ENCODE data around the gene SF3A1. TPM values are rescaled to one million over a fixed set of nuclear protein-coding genes. Genes with fewer than 3 reads are reported as not detected.

SF3A1 gene
- total and polyA plus RNA-seq, 2 of the 13 experiments (the other 11 are each of a cell fraction or from before 2014, with no cell fraction given) = 10.0 to 22.0 TPM

- TF ChIP-seq RERE (CRISPR knock-in tag; IDR thresholded peaks at IDR 0.05; ENCODE audit: low read depth) (no peak), SP5 (CRISPR knock-in tag; IDR thresholded peaks at IDR 0.05; ENCODE audit: borderline replicate concordance, low read depth) (peak; percentile 61; the same call in 1 of the 2 replicates), ZFP62 (CRISPR knock-in tag; IDR thresholded peaks at IDR 0.05) (no peak), TRAFD1 (CRISPR knock-in tag; IDR thresholded peaks at IDR 0.05; ENCODE audit: borderline replicate concordance) (no peak), HMGXB4 (CRISPR knock-in tag; IDR thresholded peaks at IDR 0.05; ENCODE audit: borderline replicate concordance in 1 of 2, low read depth in 1 of 2) (peak; percentile 46 to 47; a peak in 2 of 4 replicates), ZNF264 (CRISPR knock-in tag; IDR thresholded peaks at IDR 0.05) (no peak), ZSCAN22 (CRISPR knock-in tag; IDR thresholded peaks at IDR 0.05) (peak; percentile 69; the same call in 1 of the 2 replicates), POLR2AphosphoS2 (IDR thresholded peaks at IDR 0.05; ENCODE audit: low read depth, low read length) (no peak), GLI4 (CRISPR knock-in tag; IDR thresholded peaks at IDR 0.05; ENCODE audit: borderline replicate concordance) (no peak), ZFP41 (CRISPR knock-in tag; IDR thresholded peaks at IDR 0.05; ENCODE audit: borderline replicate concordance) (no peak), ZNF644 (CRISPR knock-in tag; IDR thresholded peaks at IDR 0.05; ENCODE audit: low read depth) (no peak), NKX3-1 (CRISPR knock-in tag; IDR thresholded peaks at IDR 0.05) (no peak), SALL2 (CRISPR knock-in tag; IDR thresholded peaks at IDR 0.05) (no peak), POLR2AphosphoS5 (IDR thresholded peaks at IDR 0.05; ENCODE audit: low read depth, low read length) (no peak), SIX4 (CRISPR knock-in tag; IDR thresholded peaks at IDR 0.05) (no peak), NFIC (IDR thresholded peaks at IDR 0.05; ENCODE audit: low read length) (no peak), MYNN (CRISPR knock-in tag; IDR thresholded peaks at IDR 0.05; ENCODE audit: low read depth) (no peak), ZBTB33 (CRISPR knock-in tag; IDR thresholded peaks at IDR 0.05) (no peak)
Measured at GRCh38 chr22:30386960-30387827, 30.5 kb upstream of the SF3A1 start, which contains the start of gene RNF215 (continued).
